Activated CD8-positive, alpha-beta T cell treated with anti-CD3 and anti-CD28 coated beads, Interleukin-2, amount 10 ng/mL, durations not matched to agents 7 days and 5 days (primary cell): ENCODE measurements around the gene KRTAP4-16. TPM values are rescaled to one million over a fixed set of nuclear protein-coding genes. Genes with fewer than 3 reads are reported as not detected.
"Not testable (repeated sequence)": the region's sequence is repeated elsewhere in the genome, so short reads cannot be mapped to it uniquely, and the experiment has no call there.

Source experiments
- ATAC-seq: fragments of 150-1000 bp; cut with Tn5 transposase; one replicate; pipeline ENCODE4 v1.10.0; 2021; ENCODE audit warnings: moderate library complexity
- CTCF ChIA-PET: fragments of 350-600 bp; sonication (Branson Sonifier 250); formaldehyde crosslinking; loops from one replicate; lab custom pipeline; 2021; ENCODE audit warnings: antibody characterized with exemption; lab: Charles Lee
- POLR2A ChIA-PET: fragments of 350-600 bp; sonication (Branson Sonifier 250); formaldehyde crosslinking; loops from one replicate; lab custom pipeline; 2021; ENCODE audit warnings: antibody characterized with exemption; lab: Charles Lee
- DNase-seq: peaks from one replicate; pipeline ENCODE4 v3.0.0-alpha.2; 2020
- H3K27ac Mint-ChIP-seq: one replicate; pipeline ENCODE4 v1.8.0; 2021; ENCODE audit warnings: mild to moderate bottlenecking, mixed read lengths
- H3K27me3 Mint-ChIP-seq: one replicate; pipeline ENCODE4 v1.8.0; 2021; ENCODE audit warnings: low read depth, mixed read lengths
- H3K36me3 Mint-ChIP-seq: one replicate; pipeline ENCODE4 v1.8.0; 2021; ENCODE audit warnings: low read depth, mixed read lengths
- H3K4me1 Mint-ChIP-seq: one replicate; pipeline ENCODE4 v1.8.0; 2021; ENCODE audit warnings: low read depth, mixed read lengths
- H3K4me3 Mint-ChIP-seq: one replicate; pipeline ENCODE4 v1.8.0; 2021; ENCODE audit warnings: mild to moderate bottlenecking, mixed read lengths
- H3K9me3 Mint-ChIP-seq: one replicate; pipeline ENCODE4 v1.8.0; 2022; ENCODE audit warnings: mixed read lengths; ENCODE audit not compliant: insufficient read depth
- total RNA-seq, 2 experiments: library from RNA; stranded (reverse); gene quantifications; one replicate each; pipeline ENCODE4 v1.2.3, GENCODE V29; 2021

Gene KRTAP4-16
- total RNA-seq, result not detected

GRCh38 chr17:41101586-41102259, at the start of gene KRTAP4-16:
Gene KRTAP4-16, minus strand, starts transcription at chr17:41102209. Its CDS starts 0 bp downstream, at chr17:41102209.
- ATAC-seq (no peak), DNase-seq (no peak)
- no peak within 1 kb of the TSS for H3K4me3 Mint-ChIP-seq
- H3K27me3 Mint-ChIP-seq, result peaks cover 7% of the 10 kb centered on the region
- H3K27ac Mint-ChIP-seq, result no peak within 1 kb of the TSS
- no peaks in the 10 kb centered on the region for H3K4me1 Mint-ChIP-seq
- ChIA-PET POLR2A (no interaction called here), CTCF (no interaction called here)
- no peaks in the 10 kb centered on the region for H3K36me3 Mint-ChIP-seq
- H3K9me3 Mint-ChIP-seq, result no peaks in the 10 kb centered on the region

DNA sequence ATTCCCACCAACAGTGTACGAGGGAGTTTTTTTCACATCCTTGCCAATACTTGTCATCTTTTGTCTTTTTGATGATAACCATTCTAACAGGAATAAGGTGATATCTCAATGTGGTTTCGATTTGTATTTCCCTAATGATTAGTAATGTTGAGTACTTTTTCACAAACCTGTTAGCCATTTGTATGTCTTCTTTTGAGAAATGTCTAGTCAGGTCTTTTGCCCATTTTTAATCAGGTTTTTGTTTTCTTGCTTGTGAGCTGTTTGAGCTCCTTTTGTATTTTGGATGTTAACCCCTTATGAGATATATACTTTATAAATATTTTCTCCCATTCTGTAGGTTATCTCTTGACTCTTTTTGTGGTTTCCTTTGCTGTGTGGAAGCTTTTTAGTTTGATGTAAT, 49.5 kb upstream of the KRTAP4-16 start:
- DNase-seq (no peak), ATAC-seq (no peak)
- no peaks in the 10 kb centered on the region for H3K9me3 Mint-ChIP-seq
- no peaks in the 10 kb centered on the region for H3K36me3 Mint-ChIP-seq
- POLR2A ChIA-PET, result no interaction called here
- H3K27ac Mint-ChIP-seq, result no peak overlapping the region
- peaks cover 3% of the 10 kb centered on the region for H3K27me3 Mint-ChIP-seq
- H3K4me3 Mint-ChIP-seq, result no peak overlapping the region
- CTCF ChIA-PET, result no interaction called here
- H3K4me1 Mint-ChIP-seq, result no peaks in the 10 kb centered on the region

GRCh38 chr17:41150026-41150425, 48.0 kb upstream of the KRTAP4-16 start:
- Mint-ChIP-seq H3K27ac (no peak overlapping the region), H3K9me3 (no peaks in the 10 kb centered on the region), H3K4me3 (no peak overlapping the region), H3K4me1 (no peaks in the 10 kb centered on the region), H3K36me3 (no peaks in the 10 kb centered on the region), H3K27me3 (peaks cover 3% of the 10 kb centered on the region)
- DNase-seq, result no peak
- ChIA-PET POLR2A (no interaction called here), CTCF (interaction anchor here (0.9 to 1.3 kb wide), 2 partner anchors 172 to 398 kb away, joined by 3 read pairs; no protein-coding TSS in a partner anchor)
- ATAC-seq, result no peak

- ATAC-seq, result no peak
- Mint-ChIP-seq H3K27ac (no peak within 1 kb of the TSS), H3K9me3 (no peaks in the 10 kb centered on the region), H3K36me3 (no peaks in the 10 kb centered on the region), H3K27me3 (peaks cover 3% of the 10 kb centered on the region), H3K4me1 (no peaks in the 10 kb centered on the region), H3K4me3 (no peak within 1 kb of the TSS)
- ChIA-PET CTCF (no interaction called here), POLR2A (no interaction called here)
- no peak for DNase-seq
These were observed 47.6 kb upstream of the KRTAP4-16 start, which contains the start of gene KRTAP4-5 for GRCh38 chr17:41149652-41149985. Gene KRTAP4-5, minus strand, starts transcription at chr17:41149825. Its CDS starts 58 bp downstream, at chr17:41149767.

DNA sequence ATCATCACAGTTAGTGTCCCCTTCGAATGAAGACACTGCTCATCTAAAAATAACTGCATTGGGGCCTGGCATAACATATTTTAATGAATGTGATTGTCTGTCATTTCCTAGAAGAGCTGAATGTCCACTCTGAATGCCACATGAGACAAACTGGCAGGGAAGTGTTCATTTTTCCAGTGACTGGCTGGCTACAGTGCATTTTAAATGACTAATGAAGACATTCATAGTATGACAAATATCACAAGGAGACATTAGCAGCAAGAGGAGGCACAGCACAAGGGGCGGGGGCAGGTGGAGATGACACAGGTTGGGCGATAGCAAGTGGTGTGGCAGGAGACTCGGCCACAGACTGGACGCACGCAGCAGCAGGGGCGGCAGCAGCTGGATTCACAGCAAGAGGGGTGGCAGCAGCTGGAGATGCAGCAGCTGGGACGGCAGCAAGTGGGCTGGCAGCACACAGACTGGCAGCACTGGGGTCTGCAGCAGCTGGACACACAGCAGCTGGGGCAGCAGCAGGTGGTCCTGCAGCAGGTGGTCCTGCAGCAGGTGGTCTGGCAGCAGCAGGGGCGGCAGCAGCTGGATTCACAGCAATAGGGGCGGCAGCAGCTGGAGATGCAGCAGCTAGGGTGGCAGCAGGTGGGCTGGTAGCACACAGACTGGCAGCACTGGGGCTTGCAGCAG, 47.1 kb upstream of the KRTAP4-16 start:
- DNase-seq, POLR2A ChIA-PET, ATAC-seq, H3K27me3 Mint-ChIP-seq, H3K36me3 Mint-ChIP-seq, H3K4me3 Mint-ChIP-seq, H3K9me3 Mint-ChIP-seq, H3K4me1 Mint-ChIP-seq, H3K27ac Mint-ChIP-seq: not testable (repeated sequence)
- CTCF ChIA-PET, result interaction anchor here (0.6 kb wide), 1 partner anchor 39 kb away, joined by 3 read pairs; no protein-coding TSS in a partner anchor

- ATAC-seq (no peak), DNase-seq (no peak)
- Mint-ChIP-seq H3K27me3 (no peaks in the 10 kb centered on the region), H3K4me1 (no peaks in the 10 kb centered on the region), H3K9me3 (peaks cover 4% of the 10 kb centered on the region), H3K36me3 (no peaks in the 10 kb centered on the region), H3K4me3 (no peak overlapping the region), H3K27ac (no peak overlapping the region)
- ChIA-PET CTCF (no interaction called here), POLR2A (no interaction called here)
These were observed 45.7 kb upstream of the KRTAP4-16 start for GRCh38 chr17:41147531-41148204.

- CTCF ChIA-PET, result no interaction called here
- no peak overlapping the region for H3K4me3 Mint-ChIP-seq
- H3K27me3 Mint-ChIP-seq, result no peaks in the 10 kb centered on the region
- DNase-seq (no peak), ATAC-seq (no peak)
- H3K4me1 Mint-ChIP-seq, result no peaks in the 10 kb centered on the region
- POLR2A ChIA-PET, result no interaction called here
- H3K27ac Mint-ChIP-seq, result no peak overlapping the region
- H3K36me3 Mint-ChIP-seq, result no peaks in the 10 kb centered on the region
- H3K9me3 Mint-ChIP-seq, result peaks cover 10% of the 10 kb centered on the region
These were observed 43.3 kb upstream of the KRTAP4-16 start for GRCh38 chr17:41145261-41145660.

DNA sequence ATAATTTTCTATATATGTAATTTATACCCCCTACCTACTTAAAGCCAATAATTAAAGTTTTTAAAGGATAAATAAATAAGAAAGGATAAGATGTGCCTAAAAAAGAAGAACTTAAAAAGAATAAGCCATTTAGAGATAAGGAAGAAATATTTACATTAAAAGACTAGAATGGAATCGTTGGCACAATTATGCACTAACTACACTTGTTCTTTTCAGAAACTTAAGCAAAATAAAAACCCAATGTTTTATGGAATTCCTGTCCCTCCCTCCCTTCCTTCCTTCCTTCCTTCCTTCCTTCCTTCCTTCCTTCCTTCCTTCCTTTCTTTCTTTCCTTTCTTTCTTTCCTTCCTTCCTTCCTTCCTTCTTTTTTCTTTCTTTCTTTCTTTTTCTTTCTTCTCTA, 42.8 kb upstream of the KRTAP4-16 start:
- CTCF ChIA-PET, result no interaction called here
- Mint-ChIP-seq H3K9me3 (peaks cover 10% of the 10 kb centered on the region), H3K27ac (no peak overlapping the region), H3K4me1 (no peaks in the 10 kb centered on the region), H3K4me3 (no peak overlapping the region), H3K36me3 (no peaks in the 10 kb centered on the region), H3K27me3 (no peaks in the 10 kb centered on the region)
- ATAC-seq (no peak), DNase-seq (no peak)
- POLR2A ChIA-PET, result no interaction called here

DNA sequence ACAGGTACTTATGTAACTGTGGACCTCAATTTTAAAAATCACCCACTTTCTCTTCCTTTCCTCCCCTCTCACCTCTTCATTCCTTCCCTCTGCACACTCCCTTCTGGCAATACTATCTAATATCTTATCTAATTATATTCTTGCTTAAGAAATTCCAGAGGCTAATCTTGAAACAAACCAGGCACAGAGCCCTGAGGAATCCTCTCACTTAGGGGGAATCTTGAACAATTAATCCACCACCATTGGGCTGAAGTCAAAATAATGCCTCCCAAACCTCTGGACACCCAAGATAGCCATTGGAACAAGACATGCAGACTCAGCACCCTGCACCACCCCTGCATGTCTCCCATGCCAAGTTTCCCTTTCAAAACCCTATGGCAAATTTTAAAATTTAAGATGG, 39.4 kb upstream of the KRTAP4-16 start:
- ChIA-PET CTCF (no interaction called here), POLR2A (no interaction called here)
- peaks cover 10% of the 10 kb centered on the region for H3K9me3 Mint-ChIP-seq
- no peaks in the 10 kb centered on the region for H3K4me1 Mint-ChIP-seq
- no peaks in the 10 kb centered on the region for H3K27me3 Mint-ChIP-seq
- ATAC-seq (no peak), DNase-seq (no peak)
- peaks cover 3% of the 10 kb centered on the region for H3K36me3 Mint-ChIP-seq
- no peak overlapping the region for H3K4me3 Mint-ChIP-seq
- H3K27ac Mint-ChIP-seq, result no peak overlapping the region

- ATAC-seq (no peak), DNase-seq (no peak)
- H3K36me3 Mint-ChIP-seq, result peaks cover 3% of the 10 kb centered on the region
- ChIA-PET POLR2A (no interaction called here), CTCF (no interaction called here)
- H3K9me3 Mint-ChIP-seq, result peaks cover 10% of the 10 kb centered on the region
- H3K27ac Mint-ChIP-seq, result no peak within 1 kb of the TSS
- no peaks in the 10 kb centered on the region for H3K4me1 Mint-ChIP-seq
- no peak within 1 kb of the TSS for H3K4me3 Mint-ChIP-seq
- H3K27me3 Mint-ChIP-seq, result no peaks in the 10 kb centered on the region
These were observed 38.5 kb upstream of the KRTAP4-16 start, which contains the start of gene KRTAP4-6 for GRCh38 chr17:41140360-41141131. Gene KRTAP4-6, minus strand, starts transcription at chr17:41140544. Its CDS starts 57 bp downstream, at chr17:41140487.

- CTCF ChIA-PET, H3K4me3 Mint-ChIP-seq, H3K36me3 Mint-ChIP-seq, H3K27me3 Mint-ChIP-seq, ATAC-seq, H3K27ac Mint-ChIP-seq, POLR2A ChIA-PET, H3K4me1 Mint-ChIP-seq, DNase-seq: not testable (repeated sequence)
- peaks cover 10% of the 10 kb centered on the region for H3K9me3 Mint-ChIP-seq
These were observed 37.9 kb upstream of the KRTAP4-16 start for GRCh38 chr17:41139865-41140264.
